ENCODE results near the gene ELAVL3. TPM values are rescaled to one million over a fixed set of nuclear protein-coding genes. Genes with fewer than 3 reads are reported as not detected.
"Not testable (repeated sequence)": the region's sequence is repeated elsewhere in the genome, so short reads cannot be mapped to it uniquely, and the experiment has no call there.

Gene ELAVL3
- total and polyA plus RNA-seq, 3 donors from 2014 or later: 0.74 to 7.5 (median 6.1) TPM

GRCh38 chr19:11478167-11479089, 2.4 kb downstream of the ELAVL3 start:
- WGBS, 2 donors: 64 to 66% methylated on average over 17 to 19 of the region's 19 CpGs
- no peak overlapping the region for H3K27ac ChIP-seq
- H3K4me3 ChIP-seq: peak overlapping the region in 1 of 2 donors; percentile 43
- no peaks in the 10 kb centered on the region for H3K9me3 ChIP-seq
- intact Hi-C loops (cut with DNase I; ENCODE audit: low total_unique reads): no loop called here
- H3K27me3 ChIP-seq: no peaks in the 10 kb centered on the region
- H3K4me1 ChIP-seq: peaks cover 16% of the 10 kb centered on the region
- no peak for DNase-seq
- TF ChIP-seq CTCF (IDR thresholded peaks at IDR 0.05): no peak
- H3K36me3 ChIP-seq (ENCODE audit: low read depth, missing control alignments): no peaks in the 10 kb centered on the region

DNA sequence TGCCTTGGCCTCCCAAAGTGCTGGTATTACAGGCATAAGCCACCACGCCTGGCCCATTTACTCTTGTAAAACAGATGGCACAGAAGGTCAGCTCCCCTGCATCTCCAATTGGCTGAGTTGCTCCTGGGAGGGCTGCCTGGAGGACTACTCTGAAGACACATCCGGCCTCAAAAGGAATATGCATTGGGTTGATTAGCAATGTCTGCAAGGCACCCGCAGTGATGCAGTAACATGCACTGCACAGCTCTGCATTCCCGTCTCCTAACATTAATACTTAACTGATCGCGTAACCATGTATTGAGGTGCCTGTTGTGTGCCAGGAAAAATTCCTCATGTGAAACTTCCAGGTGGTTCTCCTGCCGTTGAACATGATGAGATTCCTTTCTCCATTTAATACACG, 5.0 kb downstream of the ELAVL3 start:
- Histone ChIP-seq H3K27me3 (no peaks in the 10 kb centered on the region), H3K4me1 (no peaks in the 10 kb centered on the region), H3K9me3 (no peaks in the 10 kb centered on the region), H3K27ac (no peak overlapping the region), H3K4me3 (no peak overlapping the region), H3K36me3 (ENCODE audit: low read depth, missing control alignments) (no peaks in the 10 kb centered on the region)
- intact Hi-C loops (cut with DNase I; ENCODE audit: low total_unique reads): no loop called here
- WGBS, 2 donors: 83 to 84% methylated on average over 8 of the region's 8 CpGs
- no peak for DNase-seq
- TF ChIP-seq CTCF (IDR thresholded peaks at IDR 0.05): no peak
- TF ChIP-seq POLR2A (IDR thresholded peaks at IDR 0.05): no peak

GRCh38 chr19:11475343-11475742, 5.5 kb downstream of the ELAVL3 start:
- 88 to 96% methylated on average over 3 of the region's 3 CpGs for WGBS, 2 donors
- H3K9me3 ChIP-seq; H3K27ac ChIP-seq; H3K4me1 ChIP-seq; H3K27me3 ChIP-seq; H3K4me3 ChIP-seq; DNase-seq; intact Hi-C loops (cut with DNase I; ENCODE audit: low total_unique reads); H3K36me3 ChIP-seq (ENCODE audit: low read depth, missing control alignments): not testable (repeated sequence)

GRCh38 chr19:11473725-11474124, 7.1 kb downstream of the ELAVL3 start:
- Histone ChIP-seq H3K27ac (no peak overlapping the region), H3K4me3 (no peak overlapping the region), H3K36me3 (ENCODE audit: low read depth, missing control alignments) (no peaks in the 10 kb centered on the region), H3K9me3 (no peaks in the 10 kb centered on the region), H3K4me1 (no peaks in the 10 kb centered on the region), H3K27me3 (no peaks in the 10 kb centered on the region)
- TF ChIP-seq CTCF (IDR thresholded peaks at IDR 0.05) (no peak), POLR2A (IDR thresholded peaks at IDR 0.05) (no peak)
- 86 to 89% methylated on average over 4 of the region's 4 CpGs for WGBS, 2 donors
- intact Hi-C loops (cut with DNase I; ENCODE audit: low total_unique reads): no loop called here
- DNase-seq: no peak

DNA sequence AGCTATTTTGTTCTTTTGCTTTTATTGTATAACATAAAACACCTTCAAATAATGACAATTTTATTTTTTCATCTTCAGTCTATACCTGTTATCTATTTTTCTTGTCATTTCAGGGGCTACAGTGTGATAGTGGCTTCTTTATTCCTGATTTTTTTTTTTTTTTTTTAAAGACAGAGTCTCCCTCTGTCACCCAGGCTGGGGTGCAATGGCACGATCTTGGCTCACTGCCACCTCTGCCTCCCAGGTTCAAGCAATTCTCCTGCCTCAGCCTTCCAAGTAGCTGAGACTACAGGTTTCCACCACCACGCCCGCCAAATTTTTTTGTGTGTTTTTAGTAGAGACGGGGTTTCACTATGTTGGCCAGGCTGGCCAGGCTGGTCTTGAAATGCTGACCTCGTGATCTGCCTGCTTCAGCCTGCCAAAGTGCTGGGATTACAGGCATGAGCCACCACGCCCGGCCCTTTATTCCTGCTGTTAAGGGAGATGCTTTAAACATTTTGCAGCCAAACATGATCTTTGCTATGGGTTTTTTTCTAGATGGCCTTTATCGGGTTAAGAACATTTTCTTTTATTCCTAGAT, 12.5 kb downstream of the ELAVL3 start:
- WGBS, 2 donors: 71 to 76% methylated on average over 8 of the region's 8 CpGs
- H3K4me1 ChIP-seq; H3K4me3 ChIP-seq; H3K27me3 ChIP-seq; DNase-seq; H3K36me3 ChIP-seq (ENCODE audit: low read depth, missing control alignments); H3K27ac ChIP-seq; intact Hi-C loops (cut with DNase I; ENCODE audit: low total_unique reads); H3K9me3 ChIP-seq: not testable (repeated sequence)
